ACC112 (cell line): ENCODE data around the gene MGAM2.

Experiments used
- H2AFZ ChIP-seq: fragments of 200-600 bp; sonication (generic); one replicate; pipeline ENCODE4 v1.6.0; 2017; ENCODE audit warnings: antibody characterized with exemption, low read length; ENCODE audit not compliant: unreplicated experiment
- H3K27ac ChIP-seq: fragments of 200-600 bp; sonication (generic); 2 replicates; pipeline ENCODE4 v1.5.1; 2014; ENCODE audit warnings: low read depth, mild to moderate bottlenecking, antibody characterized with exemption, low read length, moderate library complexity
- H3K27me3 ChIP-seq: fragments of 200-600 bp; sonication (generic); 2 replicates; pipeline ENCODE4 v1.6.1; 2014; ENCODE audit warnings: mild to moderate bottlenecking, antibody characterized with exemption, low read length, moderate library complexity, mixed read lengths; ENCODE audit not compliant: insufficient read depth
- H3K36me3 ChIP-seq: fragments of 200-600 bp; sonication (generic); 2 replicates; pipeline ENCODE4 v1.6.1; 2016; ENCODE audit warnings: mild to moderate bottlenecking, antibody characterized with exemption, low read length, moderate library complexity, mixed read lengths; ENCODE audit not compliant: insufficient read depth
- H3K4me1 ChIP-seq: fragments of 200-600 bp; sonication (generic); one replicate; pipeline ENCODE4 v1.6.1; 2016; ENCODE audit warnings: low read length, mixed read lengths; ENCODE audit not compliant: insufficient read depth, unreplicated experiment, control insufficient read depth
- H3K4me3 ChIP-seq: fragments of 200-600 bp; sonication (generic); 2 replicates; pipeline ENCODE4 v1.5.1; 2014; ENCODE audit warnings: mild to moderate bottlenecking, low read depth, low read length
- H3K79me2 ChIP-seq: fragments of 200-600 bp; sonication (generic); one replicate; pipeline ENCODE4 v1.6.0; 2016; ENCODE audit warnings: low read length; ENCODE audit not compliant: control insufficient read depth, unreplicated experiment, insufficient read depth

The MGAM2 gene

DNA sequence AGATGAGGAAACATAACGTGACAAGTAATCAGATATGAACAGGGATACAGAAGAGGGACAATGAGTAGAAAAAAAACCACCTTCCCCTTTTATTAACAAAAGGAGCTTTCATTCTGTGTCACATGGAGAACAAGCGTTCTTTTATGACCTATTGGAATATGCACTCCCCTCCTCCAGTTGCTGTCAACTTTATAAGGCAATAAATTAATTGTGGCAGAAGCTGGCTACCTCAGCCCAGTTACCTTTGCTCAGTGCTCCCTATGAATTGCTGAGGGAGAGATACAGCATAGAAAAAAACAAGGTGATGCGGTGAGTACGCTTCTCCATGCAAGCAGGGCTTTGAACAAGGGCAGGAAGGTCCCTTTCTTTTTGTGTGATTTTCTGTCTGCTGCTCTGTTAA lies at the start of gene MGAM2:
TSS of gene MGAM2 (plus strand) at position 220 of the 400 bp plus-strand sequence. CDS start 5,156 bp downstream, outside the sequence.
- H3K27me3 ChIP-seq = no peaks in the 10 kb centered on the region
- no peaks in the 10 kb centered on the region for H3K4me1 ChIP-seq
- no peak within 1 kb of the TSS for H2AFZ ChIP-seq
- H3K79me2 ChIP-seq = no peaks in the 10 kb centered on the region
- no peak within 1 kb of the TSS for H3K27ac ChIP-seq
- no peaks in the 10 kb centered on the region for H3K36me3 ChIP-seq
- no peak within 1 kb of the TSS for H3K4me3 ChIP-seq

DNA sequence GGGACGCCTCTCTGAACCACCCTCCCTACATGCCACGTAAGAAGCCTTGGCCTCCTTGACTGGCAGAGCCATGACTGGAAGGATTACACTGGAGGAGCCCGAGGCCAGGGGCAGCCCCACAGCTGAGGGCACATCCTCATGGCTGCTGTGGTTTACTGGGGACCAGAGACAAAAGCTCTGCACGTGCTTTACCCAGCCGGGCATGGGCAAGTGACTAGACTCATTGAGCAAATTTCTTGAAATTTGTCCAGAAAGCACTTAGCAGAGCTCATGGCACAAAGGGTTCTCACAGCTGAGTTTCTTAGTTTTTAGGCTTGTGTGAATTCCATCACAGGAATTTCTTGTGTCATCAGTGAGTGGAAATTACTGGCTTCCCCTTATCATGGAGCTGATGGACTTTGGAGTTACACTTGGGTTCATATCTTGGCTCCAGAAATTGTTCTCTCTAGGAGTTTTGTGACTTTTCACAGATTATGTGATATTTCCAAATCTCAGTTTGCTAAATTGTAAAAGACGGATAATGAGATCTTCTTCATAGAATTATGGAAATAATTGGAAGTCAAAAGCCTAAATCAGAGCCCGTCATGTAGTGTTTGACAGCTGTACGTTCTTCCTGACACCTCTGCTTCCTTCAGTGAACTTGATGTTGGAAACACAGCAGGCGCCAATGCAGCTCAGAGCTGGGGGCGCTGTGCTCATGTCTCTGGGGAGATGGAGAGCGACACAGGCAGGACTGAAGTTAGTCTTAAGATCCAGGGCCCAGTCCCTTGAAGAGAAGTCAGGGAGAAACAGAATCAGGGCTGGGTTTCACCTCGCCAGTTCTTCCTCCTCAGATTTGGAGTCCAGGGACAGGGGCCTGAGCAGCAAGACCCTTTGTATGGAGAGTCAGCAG lies 47.7 kb upstream of the MGAM2 start:
- Histone ChIP-seq H2AFZ (no peak overlapping the region), H3K27ac (no peak overlapping the region), H3K4me3 (no peak overlapping the region), H3K36me3 (no peaks in the 10 kb centered on the region), H3K27me3 (no peaks in the 10 kb centered on the region), H3K79me2 (no peaks in the 10 kb centered on the region), H3K4me1 (no peaks in the 10 kb centered on the region)

DNA sequence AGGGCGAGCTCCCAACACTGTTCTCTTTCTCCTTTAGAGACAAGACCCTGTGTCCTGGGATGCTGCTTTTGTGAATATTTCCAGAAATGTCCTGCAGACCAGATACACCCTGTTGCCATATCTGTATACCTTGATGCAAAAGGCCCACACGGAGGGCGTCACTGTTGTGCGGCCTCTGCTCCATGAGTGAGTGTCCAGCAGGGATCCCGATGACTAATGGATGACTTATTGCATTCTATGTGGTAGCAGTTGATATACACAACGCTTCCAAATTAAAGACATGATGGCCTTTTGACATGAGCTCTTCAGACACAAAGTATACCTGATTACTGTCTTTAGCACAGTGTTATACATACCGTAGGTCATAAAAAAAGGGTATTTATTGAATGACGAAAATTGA lies 45.0 kb upstream of the MGAM2 start:
- no peak overlapping the region for H3K4me3 ChIP-seq
- no peaks in the 10 kb centered on the region for H3K36me3 ChIP-seq
- H3K79me2 ChIP-seq = no peaks in the 10 kb centered on the region
- no peaks in the 10 kb centered on the region for H3K4me1 ChIP-seq
- no peak overlapping the region for H3K27ac ChIP-seq
- H3K27me3 ChIP-seq = no peaks in the 10 kb centered on the region
- no peak overlapping the region for H2AFZ ChIP-seq

DNA sequence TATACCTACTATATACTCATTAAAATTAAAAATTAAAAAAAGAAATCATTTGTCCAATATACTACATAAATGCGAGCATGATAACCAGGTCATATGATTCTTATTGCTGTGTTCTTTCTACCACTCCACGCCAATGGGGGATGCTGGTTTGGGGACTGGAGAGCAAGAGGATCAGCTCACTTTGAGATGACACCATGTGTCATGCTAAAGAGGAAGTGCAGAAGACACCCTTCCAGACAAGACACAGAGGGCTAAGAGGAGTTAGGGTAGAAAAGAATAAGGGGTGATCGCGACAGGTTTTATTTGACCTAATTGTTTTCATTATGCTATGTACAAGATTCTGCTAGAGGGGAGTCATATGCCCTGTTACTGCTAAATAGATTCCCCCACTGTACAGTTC lies 33.8 kb upstream of the MGAM2 start:
- H3K27me3 ChIP-seq = no peaks in the 10 kb centered on the region
- H3K27ac ChIP-seq = no peak overlapping the region
- peaks cover 4% of the 10 kb centered on the region for H3K4me1 ChIP-seq
- H2AFZ ChIP-seq = no peak overlapping the region
- H3K36me3 ChIP-seq = no peaks in the 10 kb centered on the region
- no peaks in the 10 kb centered on the region for H3K79me2 ChIP-seq
- no peak overlapping the region for H3K4me3 ChIP-seq

DNA sequence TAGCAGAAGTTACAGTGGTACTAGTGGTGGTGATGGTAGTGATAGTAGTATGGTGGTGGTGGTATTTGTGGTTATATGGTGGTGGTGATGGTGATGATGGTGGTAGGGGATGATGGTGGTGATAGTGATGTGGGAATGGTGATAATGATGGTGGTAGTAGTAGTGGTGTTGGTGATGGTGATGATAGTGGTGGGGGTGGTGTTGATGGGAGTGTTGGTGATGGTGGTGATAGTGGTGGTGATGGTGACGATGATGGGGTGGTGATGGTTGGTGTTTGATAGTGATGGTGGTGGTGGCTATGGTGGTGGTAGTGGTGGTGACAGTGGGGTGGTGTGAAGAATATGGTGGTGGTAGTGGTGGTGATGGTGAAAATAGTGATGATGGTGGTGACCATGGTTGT lies 27.9 kb upstream of the MGAM2 start:
- no peak overlapping the region for H2AFZ ChIP-seq
- H3K36me3 ChIP-seq = no peaks in the 10 kb centered on the region
- H3K27ac ChIP-seq = no peak overlapping the region
- no peaks in the 10 kb centered on the region for H3K79me2 ChIP-seq
- H3K27me3 ChIP-seq = no peaks in the 10 kb centered on the region
- H3K4me1 ChIP-seq = peaks cover 7% of the 10 kb centered on the region
- H3K4me3 ChIP-seq = no peak overlapping the region

DNA sequence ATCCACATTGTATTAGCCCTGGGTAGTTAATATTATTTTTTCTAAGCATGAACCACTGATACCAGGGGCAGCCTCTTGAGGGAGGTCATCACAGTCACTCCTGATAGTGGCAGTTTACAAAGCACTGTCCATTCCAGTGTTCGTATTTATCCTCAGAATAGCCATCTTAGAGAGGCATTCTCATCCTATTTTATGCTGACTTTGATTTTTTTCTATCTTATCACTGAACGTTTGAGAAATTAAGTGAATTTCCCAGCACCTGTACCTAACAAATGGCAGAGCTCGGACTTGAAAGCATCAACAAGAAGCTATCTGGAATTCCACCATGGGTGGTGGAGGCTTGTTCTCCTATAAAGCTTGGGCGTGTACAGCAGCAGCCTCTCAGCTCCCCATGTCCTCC lies 26.1 kb upstream of the MGAM2 start:
- Histone ChIP-seq H3K27me3 (no peaks in the 10 kb centered on the region), H2AFZ (no peak overlapping the region), H3K27ac (no peak overlapping the region), H3K79me2 (no peaks in the 10 kb centered on the region), H3K36me3 (no peaks in the 10 kb centered on the region), H3K4me3 (no peak overlapping the region), H3K4me1 (peaks cover 4% of the 10 kb centered on the region)

DNA sequence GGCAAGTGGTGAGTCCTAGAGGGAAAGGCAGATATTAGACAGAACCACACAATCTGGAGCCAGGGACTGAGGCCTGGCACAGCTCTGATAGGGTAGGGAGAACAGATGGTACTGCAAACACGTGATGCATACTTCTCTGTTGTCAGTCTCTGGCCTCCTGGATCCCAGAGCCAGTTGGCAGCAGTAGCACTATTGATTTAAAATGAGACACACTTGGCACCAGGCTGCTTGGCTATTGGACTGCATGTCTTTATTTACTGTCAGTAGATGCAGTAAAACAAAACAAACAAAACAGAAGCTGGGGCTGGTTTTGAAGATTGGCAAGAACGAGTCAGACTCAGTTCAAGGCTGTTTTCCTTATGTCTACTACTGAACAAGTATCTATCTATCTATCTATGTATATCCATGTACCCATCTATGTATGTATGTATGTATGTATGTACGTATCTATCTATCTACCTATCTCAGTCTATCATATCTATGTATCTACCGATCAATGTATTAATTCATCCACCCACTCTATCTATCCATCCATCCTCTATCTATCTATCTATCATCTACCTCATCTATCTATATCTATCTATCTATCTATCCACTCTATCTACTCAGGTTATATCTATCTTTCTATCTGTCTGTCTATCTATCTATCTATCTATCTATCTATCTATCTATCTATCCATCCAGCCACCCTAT lies 23.4 kb upstream of the MGAM2 start:
- Histone ChIP-seq H3K27ac (no peak overlapping the region), H2AFZ (no peak overlapping the region), H3K4me3 (no peak overlapping the region), H3K4me1 (peaks cover 4% of the 10 kb centered on the region), H3K27me3 (no peaks in the 10 kb centered on the region), H3K36me3 (no peaks in the 10 kb centered on the region), H3K79me2 (no peaks in the 10 kb centered on the region)

DNA sequence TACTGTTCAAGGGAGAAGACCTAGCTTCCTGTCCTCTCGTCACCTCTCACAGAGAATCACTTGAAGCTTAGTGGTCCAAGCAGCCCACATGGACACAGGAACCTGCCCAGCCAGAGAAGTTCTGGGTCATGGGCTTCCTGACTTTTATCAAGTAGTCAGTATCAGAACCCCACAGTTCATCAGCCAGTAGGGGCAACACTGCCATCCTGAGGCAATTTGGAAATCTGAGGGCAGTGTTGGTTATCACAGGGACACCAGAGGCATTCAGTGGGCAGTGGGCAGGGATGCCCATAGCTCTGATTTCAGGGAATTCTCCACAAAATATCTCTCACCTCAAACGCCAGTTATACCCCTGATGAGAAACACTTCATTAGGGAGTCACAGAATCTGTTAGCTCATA lies 22.5 kb upstream of the MGAM2 start:
- no peak overlapping the region for H2AFZ ChIP-seq
- peaks cover 4% of the 10 kb centered on the region for H3K4me1 ChIP-seq
- H3K4me3 ChIP-seq = no peak overlapping the region
- no peaks in the 10 kb centered on the region for H3K27me3 ChIP-seq
- H3K79me2 ChIP-seq = no peaks in the 10 kb centered on the region
- no peaks in the 10 kb centered on the region for H3K36me3 ChIP-seq
- H3K27ac ChIP-seq = no peak overlapping the region

DNA sequence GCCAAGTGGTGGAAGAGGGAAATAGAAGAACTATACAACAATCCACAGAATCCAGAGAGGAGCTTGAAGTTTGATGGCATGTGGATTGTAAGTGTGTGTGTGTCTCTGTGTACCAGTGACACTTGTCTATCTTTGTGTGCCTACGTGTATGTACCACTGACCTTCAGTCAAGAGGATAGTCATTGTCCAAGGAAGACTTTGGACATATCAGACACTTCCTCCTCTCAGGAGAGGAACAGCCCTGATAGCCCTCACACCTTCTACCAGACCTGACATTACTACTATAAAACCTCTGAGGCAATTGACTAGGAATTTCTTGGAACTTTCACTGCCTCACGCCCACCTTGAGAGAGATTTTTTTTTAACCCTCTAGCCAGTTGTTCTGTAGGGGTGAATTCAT lies 19.6 kb upstream of the MGAM2 start:
- no peak overlapping the region for H2AFZ ChIP-seq
- H3K27me3 ChIP-seq = no peaks in the 10 kb centered on the region
- no peak overlapping the region for H3K27ac ChIP-seq
- H3K4me3 ChIP-seq = no peak overlapping the region
- H3K79me2 ChIP-seq = no peaks in the 10 kb centered on the region
- peaks cover 4% of the 10 kb centered on the region for H3K4me1 ChIP-seq
- H3K36me3 ChIP-seq = no peaks in the 10 kb centered on the region

DNA sequence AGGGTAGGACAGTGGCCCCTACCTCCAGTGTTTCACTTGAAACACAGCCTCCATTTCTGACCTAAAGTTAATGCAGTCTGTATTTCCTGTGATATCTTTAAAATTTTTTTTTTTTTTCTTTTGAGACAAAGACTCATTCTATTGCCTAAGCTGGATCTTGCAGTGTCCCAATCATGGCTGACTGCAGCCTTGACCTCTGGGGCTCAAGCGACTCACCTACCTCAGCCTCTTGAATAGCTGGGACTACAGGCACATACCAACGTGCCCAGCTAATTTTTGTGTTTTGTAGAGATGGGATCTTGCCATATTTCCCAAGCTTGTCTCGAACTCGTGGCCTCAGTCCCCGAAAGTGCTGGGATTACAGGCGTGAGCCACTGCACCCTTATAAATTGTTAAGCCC lies 16.7 kb upstream of the MGAM2 start:
- H3K79me2 ChIP-seq = no peaks in the 10 kb centered on the region
- no peak overlapping the region for H3K27ac ChIP-seq
- H3K27me3 ChIP-seq = no peaks in the 10 kb centered on the region
- H2AFZ ChIP-seq = no peak overlapping the region
- no peak overlapping the region for H3K4me3 ChIP-seq
- H3K4me1 ChIP-seq = no peaks in the 10 kb centered on the region
- no peaks in the 10 kb centered on the region for H3K36me3 ChIP-seq

DNA sequence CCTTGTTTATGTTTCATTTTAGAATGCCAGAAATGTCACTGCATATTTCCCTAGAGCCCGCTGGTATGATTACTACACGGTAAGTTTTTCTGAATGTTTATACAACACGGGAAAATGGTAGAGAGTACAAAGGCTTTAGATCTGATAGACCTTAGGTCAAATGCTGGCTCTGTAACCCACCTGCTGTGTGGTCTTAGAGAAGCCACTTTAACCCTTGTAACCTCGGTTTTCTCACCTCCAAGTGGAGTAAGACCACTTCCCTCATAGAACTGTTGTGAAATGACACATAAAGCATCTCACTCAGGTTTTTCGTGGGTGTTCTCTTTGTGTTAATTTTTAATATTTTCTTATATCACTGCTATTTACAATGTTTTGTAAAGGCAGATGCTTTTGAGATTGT lies 13.9 kb upstream of the MGAM2 start:
- Histone ChIP-seq H2AFZ (no peak overlapping the region), H3K4me1 (no peaks in the 10 kb centered on the region), H3K27me3 (no peaks in the 10 kb centered on the region)

More for the DNA sequence above, 13.9 kb upstream of the MGAM2 start:
- no peak overlapping the region for H3K4me3 ChIP-seq
- no peaks in the 10 kb centered on the region for H3K79me2 ChIP-seq
- no peak overlapping the region for H3K27ac ChIP-seq
- no peaks in the 10 kb centered on the region for H3K36me3 ChIP-seq
